ENCODE data around the gene UGCG. TPM values are rescaled to one million over a fixed set of nuclear protein-coding genes. Genes with fewer than 3 reads are reported as not detected.

The UGCG gene
- total RNA-seq, 1 experiment from 2014 or later: 75.5 TPM

GRCh38 chr9:111922324-111923013 is 25.9 kb downstream of the UGCG start:
- H3K27me3 Mint-ChIP-seq (ENCODE audit: unreplicated experiment): no peaks in the 10 kb centered on the region
- no peak for DNase-seq
- no TSS peak for BruUV-seq (replicated peaks)
- H3K4me3 Mint-ChIP-seq (ENCODE audit: low read depth, unreplicated experiment): no peak overlapping the region
- no peak overlapping the region for H3K27ac Mint-ChIP-seq (ENCODE audit: unreplicated experiment)
- no peak for TF ChIP-seq CTCF (IDR thresholded peaks at IDR 0.05; ENCODE audit: unreplicated experiment)
- no peaks in the 10 kb centered on the region for H3K9me3 Mint-ChIP-seq (ENCODE audit: low read depth, unreplicated experiment)
- intact Hi-C loops (cut with micrococcal nuclease; ENCODE audit: unreplicated experiment): no loop called here
- H3K4me1 Mint-ChIP-seq (ENCODE audit: low read depth, unreplicated experiment): no peaks in the 10 kb centered on the region
- CTCF ChIA-PET: interaction anchor here (0.6 kb wide), 1 partner anchor 17 kb away, joined by 4 read pairs; no protein-coding TSS in a partner anchor
- H3K36me3 Mint-ChIP-seq (ENCODE audit: insufficient read depth, unreplicated experiment): peaks cover 56% of the 10 kb centered on the region

DNA sequence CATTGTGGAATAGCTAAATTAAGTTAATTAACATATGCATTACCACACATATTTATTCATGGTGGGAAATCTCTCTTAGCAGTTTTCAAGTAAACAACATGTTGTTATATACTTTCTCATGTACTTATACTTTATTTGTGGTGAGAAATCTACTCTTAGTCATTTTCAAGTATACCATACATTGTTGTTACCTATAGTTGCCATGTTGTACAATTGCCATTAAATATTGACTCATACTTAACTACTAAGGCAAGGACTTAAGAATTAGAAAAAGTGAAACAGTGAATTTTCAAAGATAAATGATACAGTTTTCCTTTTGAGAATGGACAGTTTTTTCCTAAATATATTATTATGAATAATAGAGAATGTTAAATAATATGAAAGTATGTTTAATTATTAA is 27.7 kb downstream of the UGCG start:
- intact Hi-C loops (cut with micrococcal nuclease; ENCODE audit: unreplicated experiment): no loop called here
- no peak for TF ChIP-seq CTCF (IDR thresholded peaks at IDR 0.05; ENCODE audit: unreplicated experiment)
- Mint-ChIP-seq H3K27ac (ENCODE audit: unreplicated experiment) (no peak overlapping the region), H3K4me3 (ENCODE audit: low read depth, unreplicated experiment) (no peak overlapping the region), H3K36me3 (ENCODE audit: insufficient read depth, unreplicated experiment) (peaks cover 54% of the 10 kb centered on the region), H3K9me3 (ENCODE audit: low read depth, unreplicated experiment) (no peaks in the 10 kb centered on the region), H3K27me3 (ENCODE audit: unreplicated experiment) (no peaks in the 10 kb centered on the region), H3K4me1 (ENCODE audit: low read depth, unreplicated experiment) (no peaks in the 10 kb centered on the region)
- BruUV-seq (replicated peaks): no TSS peak
- DNase-seq: no peak
- CTCF ChIA-PET: interaction anchor here (1.2 kb wide), 1 partner anchor 142 kb away, joined by 5 read pairs; no protein-coding TSS in a partner anchor

GRCh38 chr9:111925017-111925770 is 28.6 kb downstream of the UGCG start:
- no peaks in the 10 kb centered on the region for H3K4me1 Mint-ChIP-seq (ENCODE audit: low read depth, unreplicated experiment)
- H3K27me3 Mint-ChIP-seq (ENCODE audit: unreplicated experiment): no peaks in the 10 kb centered on the region
- no peak overlapping the region for H3K27ac Mint-ChIP-seq (ENCODE audit: unreplicated experiment)
- no peak overlapping the region for H3K4me3 Mint-ChIP-seq (ENCODE audit: low read depth, unreplicated experiment)
- peaks cover 47% of the 10 kb centered on the region for H3K36me3 Mint-ChIP-seq (ENCODE audit: insufficient read depth, unreplicated experiment)
- CTCF ChIA-PET: no interaction called here
- no peaks in the 10 kb centered on the region for H3K9me3 Mint-ChIP-seq (ENCODE audit: low read depth, unreplicated experiment)
- TF ChIP-seq CTCF (IDR thresholded peaks at IDR 0.05; ENCODE audit: unreplicated experiment): no peak
- BruUV-seq (replicated peaks): no TSS peak
- no peak for DNase-seq
- intact Hi-C loops (cut with micrococcal nuclease; ENCODE audit: unreplicated experiment): no loop called here

DNA sequence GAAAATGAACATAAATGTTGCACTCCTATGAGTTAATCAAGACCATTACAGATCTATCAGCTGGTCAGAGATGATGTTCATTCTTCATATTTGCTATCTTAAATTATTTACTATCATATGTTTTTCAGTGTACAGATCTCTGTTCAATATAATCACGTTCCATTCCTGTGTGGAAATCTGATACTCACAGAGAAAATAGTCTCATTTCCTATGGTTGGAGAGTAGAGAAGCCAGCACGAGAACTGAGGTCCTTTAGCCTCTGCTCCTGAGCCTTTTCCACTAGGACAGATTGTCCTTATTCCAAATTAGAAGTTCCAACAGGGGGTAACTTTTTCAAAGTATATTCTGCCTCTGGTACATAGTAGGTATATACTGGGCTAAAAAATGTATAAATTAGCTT is 29.2 kb downstream of the UGCG start:
- peaks cover 47% of the 10 kb centered on the region for H3K36me3 Mint-ChIP-seq (ENCODE audit: insufficient read depth, unreplicated experiment)
- H3K4me1 Mint-ChIP-seq (ENCODE audit: low read depth, unreplicated experiment): no peaks in the 10 kb centered on the region
- CTCF ChIA-PET: no interaction called here
- H3K27ac Mint-ChIP-seq (ENCODE audit: unreplicated experiment): no peak overlapping the region
- intact Hi-C loops (cut with micrococcal nuclease; ENCODE audit: unreplicated experiment): no loop called here
- no TSS peak for BruUV-seq (replicated peaks)
- H3K27me3 Mint-ChIP-seq (ENCODE audit: unreplicated experiment): no peaks in the 10 kb centered on the region
- TF ChIP-seq CTCF (IDR thresholded peaks at IDR 0.05; ENCODE audit: unreplicated experiment): no peak
- no peak overlapping the region for H3K4me3 Mint-ChIP-seq (ENCODE audit: low read depth, unreplicated experiment)
- H3K9me3 Mint-ChIP-seq (ENCODE audit: low read depth, unreplicated experiment): no peaks in the 10 kb centered on the region
- no peak for DNase-seq
